Stimulated activated CD4-positive, alpha-beta T cell treated with anti-CD3 and anti-CD28 coated beads, Interleukin-1b, Interleukin-23, amount 100 ng/mL, for 24 hours (primary cell): ENCODE measurements around the gene GNLY.
A peak's percentile ranks its signal among the peaks of the same experiment; 100 is the strongest.
"Not testable (repeated sequence)": the region's sequence is repeated elsewhere in the genome, so short reads cannot be mapped to it uniquely, and the experiment has no call there.

ENCODE experiments used
- DNase-seq, 4 experiments: peaks; one replicate each; pipeline ENCODE4 v3.0.0-alpha.2; 2020; ENCODE audit warnings: low read depth in 4 of 4, low spot score in 1 of 4

The GNLY gene

DNA sequence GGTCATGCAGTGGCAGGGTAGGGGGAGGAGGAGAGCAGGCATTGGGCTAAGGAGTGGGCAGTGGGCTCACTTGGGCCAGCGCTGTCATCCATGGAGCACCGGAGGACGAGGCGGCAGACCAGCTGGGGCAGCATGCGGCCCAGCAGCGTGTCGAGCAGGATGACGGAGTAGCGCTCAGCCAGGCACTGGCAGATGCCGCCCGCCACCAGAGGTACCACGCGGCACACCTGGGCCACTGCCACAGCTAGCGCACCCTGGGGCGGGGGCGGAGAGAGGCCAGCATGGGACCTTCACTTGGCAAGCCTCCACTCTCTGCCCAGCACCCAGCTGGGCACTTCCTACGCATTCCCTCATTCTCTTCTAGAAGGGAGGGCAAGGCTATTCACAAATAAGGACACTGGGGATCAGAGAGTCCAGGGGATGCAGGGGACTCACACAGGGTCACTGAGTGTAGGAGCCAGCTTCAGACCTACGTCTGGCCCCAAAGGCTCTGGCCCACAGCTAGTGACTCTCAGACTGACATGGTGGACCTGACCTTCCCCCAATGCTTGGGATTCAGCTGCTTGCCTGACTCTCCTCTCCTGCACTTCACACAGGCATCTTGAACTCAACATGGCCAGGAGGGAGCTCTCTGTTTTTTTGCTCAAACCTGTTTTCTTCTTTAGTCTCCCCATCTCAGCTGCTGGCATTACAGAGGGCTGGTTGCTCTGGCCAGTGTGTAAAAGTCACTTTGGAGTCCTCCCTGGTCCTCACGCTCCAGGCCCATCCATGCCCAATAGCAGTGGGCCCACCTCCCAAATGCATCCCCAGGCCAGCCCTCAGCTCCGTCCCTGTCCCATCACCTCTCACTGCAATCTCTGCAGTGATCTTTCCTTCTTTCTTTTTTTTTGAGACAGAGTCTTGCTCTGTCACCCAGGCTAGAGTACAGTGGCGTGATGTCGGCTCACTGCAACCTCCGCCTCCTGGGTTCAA is 30.3 kb upstream of the GNLY start:
- DNase-seq, result no peak

DNA sequence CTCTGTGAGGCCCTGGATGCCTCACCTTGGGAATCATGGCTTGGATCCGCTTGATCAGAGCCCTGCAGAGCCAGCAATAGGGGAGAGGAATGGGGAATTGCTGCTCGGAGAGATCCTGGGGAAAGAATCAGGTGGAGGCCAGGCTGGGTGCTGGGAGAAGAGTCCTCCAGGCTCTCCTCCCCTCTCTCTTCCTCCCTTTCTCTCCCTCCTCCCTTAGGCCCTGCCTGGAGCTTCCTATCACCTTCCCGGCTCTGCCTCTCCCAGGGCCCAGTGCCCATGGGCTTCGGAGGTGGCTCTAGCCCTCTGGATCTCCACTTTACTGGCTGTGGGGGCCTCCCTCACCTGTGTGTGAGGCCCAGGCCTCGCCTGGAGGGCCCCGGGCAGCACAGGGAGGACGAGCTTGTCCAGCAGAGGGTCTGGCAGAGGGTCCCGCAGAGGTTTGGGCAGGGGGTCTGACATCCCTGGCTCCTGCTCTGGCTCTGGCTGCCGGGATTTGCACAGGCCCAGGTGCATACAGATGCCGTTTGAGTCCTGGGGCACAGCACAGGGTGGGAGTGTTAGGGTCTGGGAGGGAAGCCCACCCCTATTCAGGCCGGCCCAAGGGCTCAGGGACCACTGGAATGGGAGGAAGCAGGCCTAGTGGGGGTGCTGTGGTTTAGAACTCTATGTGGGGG is 28.8 kb upstream of the GNLY start:
- DNase-seq, result no peak

DNA sequence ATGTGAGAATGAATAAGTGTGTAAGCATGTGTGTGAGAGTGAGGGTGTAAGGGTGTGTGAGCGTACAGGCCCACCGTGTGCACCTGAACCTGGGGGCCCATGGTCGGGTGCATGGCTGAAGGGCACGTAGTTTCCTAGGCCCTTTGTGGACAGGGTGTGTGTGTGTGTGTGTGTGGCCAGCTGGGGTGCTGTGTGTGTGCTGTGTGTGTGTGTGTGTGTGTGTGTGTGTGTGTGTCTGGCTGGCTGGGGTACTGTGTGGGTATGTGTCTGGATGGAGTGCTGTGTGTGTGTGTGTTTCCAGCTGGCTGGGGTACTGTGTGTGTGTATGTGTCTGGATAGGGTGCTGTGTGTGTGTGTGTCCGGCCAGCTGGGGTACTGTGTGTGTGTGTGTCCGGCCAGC is 28.1 kb upstream of the GNLY start:
- no peak for DNase-seq

DNA sequence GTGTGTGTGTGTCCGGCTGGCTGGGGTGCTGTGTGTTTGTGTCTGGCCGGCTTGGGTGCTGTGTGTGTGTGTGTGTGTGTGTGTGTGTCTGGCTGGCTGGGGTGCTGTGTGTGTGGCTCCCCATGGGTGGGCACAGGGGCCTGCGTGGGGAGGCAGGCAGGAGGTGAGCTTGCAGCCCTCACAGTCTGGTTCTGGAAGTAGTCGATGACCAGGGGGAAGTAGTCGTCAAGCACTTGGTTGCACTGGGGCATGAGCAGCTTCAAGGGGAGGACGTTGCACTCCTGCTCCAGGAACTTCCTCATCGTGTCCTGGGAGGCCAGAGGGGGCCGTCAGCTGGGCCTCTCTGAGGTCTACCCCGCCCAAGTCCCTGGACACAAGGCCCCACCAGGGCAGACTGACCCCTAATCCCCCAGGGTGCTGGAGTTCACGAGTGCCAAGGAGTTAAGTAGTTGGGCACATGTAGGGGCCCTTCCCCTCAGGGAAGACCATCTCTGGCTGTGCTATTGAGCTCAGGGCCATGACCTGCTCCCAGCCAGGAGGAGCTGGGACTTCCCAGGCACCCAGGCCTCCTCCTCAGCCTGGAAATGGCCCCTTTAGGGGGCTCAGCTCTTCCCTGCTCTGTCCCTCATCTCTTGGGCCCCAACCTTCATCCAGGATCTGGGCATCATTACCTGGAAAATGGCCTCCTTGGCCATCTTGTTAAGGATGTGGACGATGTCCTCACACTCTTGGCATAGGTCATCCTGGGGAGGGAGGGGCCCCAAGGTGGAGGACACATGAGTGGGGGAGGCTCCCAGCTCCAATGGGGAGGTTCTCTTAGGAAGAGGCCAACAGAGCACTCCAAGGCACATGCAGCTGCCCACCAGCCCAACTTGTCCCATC is 27.5 kb upstream of the GNLY start:
- DNase-seq, result no peak

DNA sequence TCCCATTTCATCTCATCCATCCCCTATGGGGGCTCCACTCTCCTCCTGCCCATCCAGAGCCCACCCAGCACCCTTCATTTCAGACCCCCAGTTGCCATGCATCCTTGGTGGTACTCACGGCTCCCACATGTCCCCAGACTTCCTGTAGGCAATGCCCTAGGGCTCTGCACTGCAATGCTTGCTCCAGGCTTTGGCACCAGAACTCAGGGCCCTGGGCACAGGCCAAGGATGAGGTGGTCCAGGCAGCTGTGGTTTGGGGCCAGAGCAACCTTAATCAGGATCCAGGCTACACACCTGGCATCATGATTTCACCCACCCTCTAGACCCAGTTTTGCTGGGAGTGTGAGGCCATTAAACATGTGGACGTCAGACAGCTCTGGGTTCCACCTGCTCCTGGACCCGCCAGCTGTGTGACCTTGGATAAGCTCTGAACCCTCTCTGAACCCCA is 26.6 kb upstream of the GNLY start:
- DNase-seq, result no peak

DNA sequence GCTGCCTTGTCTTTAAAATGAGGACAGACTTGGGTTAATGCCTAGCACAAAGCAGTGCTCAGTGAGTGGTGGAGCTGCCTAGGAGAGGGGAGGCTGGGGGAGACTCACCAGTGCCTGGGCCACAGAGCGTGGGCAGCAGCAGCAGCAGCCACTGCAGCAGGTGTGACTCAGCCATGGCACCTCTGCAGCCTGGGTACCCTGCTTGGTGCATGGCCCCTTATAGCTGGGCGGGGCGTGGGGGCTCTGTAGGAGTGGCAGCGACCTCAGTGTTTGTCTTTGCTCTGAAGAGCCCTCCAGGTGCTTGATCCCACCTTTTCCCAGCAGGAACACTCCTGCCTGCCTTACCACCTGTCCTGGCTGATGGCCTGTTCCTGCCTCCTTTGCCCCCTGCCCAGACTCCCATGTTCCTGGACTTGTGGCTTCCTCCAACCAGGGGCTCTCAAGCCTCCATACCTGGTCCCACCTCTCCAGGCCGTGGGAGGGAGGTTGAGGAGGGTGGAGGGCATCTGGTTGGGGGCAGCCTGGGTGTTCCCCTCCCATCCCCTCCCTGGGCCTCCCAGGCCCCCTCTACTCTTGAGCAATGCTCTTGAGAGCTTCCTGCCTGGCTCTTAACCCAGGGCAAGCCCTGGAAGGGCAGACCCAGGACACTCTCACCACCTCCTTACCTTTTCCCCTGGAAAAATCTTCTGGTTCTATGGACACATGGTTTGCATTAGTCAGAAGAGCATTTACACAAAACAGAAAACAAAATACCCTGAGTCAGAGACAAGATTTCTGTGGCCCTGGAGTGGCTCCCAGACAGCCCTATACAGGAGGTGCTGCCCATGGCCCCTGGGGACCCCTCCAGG is 25.9 kb upstream of the GNLY start, which contains the start of gene SFTPB:
TSS of gene SFTPB (minus strand) at position 191 of the 848 bp plus-strand sequence. CDS start at position 175, 16 bp downstream.
- DNase-seq, result no peak

DNA sequence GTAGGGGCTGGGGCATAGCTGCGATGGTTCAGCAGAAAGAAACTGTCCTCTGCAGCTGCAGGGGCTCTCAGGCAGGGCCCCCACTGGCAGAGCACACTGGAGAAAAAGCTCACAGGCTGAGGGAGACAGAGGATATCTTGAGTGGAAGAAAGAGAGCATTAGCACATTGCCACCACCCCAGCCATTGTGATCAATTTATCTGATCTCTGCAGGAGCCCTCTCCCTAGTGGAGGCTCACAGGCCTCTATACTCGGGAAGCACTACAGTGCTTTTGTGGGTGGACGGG is 25.4 kb upstream of the GNLY start:
- DNase-seq, result no peak

DNA sequence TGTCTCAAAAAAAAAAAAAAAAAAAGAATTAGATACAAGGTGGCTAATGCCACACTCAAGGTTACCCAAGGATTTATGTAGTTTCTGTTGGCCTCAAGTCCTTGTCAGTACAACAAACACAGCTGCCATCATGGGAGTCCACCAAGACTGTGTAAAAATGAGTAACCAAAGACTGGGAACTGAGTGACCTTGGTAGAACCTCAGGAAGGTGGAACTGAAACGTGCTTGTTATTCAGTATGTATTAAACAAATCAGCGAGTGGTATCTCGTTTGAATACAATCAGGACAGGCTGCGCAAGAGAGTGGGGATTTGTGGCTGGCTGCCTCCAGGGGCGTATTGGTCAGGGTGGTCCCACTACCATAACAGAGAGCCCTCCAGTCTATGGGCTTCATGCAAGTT is 24.6 kb upstream of the GNLY start:
- no peak for DNase-seq

DNA sequence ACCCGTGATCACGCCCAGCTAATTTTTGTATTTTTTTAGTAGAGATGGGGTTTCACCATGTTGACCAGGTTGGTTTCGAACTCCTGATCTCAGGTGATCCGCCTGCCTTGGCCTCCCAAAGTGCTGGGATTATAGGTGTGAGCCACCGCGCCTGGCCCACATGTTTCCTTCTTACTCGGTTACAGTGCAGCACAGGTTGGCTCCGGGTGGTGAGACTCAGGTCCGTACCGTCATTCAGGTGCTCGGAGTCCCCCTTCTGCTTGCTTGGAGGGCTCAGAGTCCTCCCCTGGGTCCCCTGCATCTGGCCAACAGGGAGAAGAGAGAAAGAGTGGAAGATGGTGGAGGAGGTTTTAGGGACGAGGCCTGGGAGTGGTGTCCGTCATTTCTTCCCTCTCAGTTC is 23.7 kb upstream of the GNLY start:
- not testable (repeated sequence) for DNase-seq

DNA sequence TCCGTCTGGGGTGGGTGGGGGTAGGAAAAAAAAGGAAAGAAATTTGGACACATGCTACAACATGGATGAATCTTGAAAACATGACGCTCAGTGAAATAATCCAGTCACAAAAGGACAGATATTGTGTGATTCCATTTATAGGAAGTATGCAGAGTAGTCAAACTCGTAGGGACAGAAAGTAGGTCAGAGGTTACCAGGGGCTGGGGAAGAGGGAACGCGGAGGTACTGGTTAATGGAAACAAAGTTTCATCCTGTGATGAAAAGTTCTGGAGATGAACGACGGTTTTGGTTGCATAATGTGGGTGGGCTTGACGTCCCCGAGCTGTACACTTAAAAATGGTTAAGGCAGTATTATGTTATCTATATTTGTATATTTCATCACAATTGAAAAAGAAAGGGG is 21.7 kb upstream of the GNLY start:
- DNase-seq, result no peak

DNA sequence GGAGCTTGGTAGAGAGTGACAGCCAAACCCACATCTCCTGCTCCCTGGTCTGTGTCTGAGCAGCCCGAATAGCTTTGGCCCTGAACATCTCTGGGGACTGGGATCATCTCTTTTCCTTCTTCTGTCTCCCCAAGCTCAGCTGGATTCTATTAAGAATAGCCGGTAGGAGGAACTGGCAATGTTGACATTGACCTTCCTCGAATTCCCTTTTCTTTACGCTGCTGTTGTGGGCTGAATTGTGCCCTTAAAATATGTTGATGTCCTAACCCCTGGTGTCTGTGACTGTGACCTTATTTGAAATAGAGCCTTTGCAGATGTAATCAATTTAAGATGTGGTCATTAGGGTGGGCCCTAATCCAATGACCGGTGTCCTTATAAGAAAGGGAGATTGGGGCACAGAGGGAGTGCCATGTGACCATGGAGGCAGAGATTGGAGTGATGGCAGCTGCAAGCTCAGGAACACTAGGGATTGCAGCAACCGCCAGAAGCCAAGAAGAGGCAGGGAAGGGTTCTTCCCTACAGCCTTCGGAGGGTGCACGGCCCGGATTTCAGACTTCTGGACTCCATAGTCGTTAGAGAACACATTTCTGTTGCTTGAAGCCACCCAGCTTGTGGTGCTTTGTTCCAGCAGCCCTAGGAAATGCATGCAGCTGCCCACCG is 20.3 kb upstream of the GNLY start:
- DNase-seq, result no peak

DNA sequence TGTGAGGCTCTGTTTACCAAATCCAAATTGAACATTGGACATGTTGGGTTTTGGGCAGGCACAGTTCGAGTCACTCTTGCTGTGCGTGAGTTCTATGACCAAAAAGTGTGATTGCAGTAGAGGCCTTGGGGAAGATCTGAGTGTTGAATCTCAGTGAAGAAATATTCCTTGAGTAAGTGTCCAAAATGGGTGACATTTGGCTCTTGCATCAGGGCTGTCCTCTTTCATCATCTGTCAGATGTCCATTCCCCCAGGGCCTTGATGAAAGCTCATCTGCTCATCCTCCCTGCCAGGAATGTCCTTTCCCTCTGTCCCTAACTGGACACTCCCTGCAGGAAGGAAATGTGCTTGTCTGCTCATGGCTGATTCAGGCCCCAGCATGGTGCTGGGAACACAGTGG is 19.7 kb upstream of the GNLY start:
- no peak for DNase-seq

DNA sequence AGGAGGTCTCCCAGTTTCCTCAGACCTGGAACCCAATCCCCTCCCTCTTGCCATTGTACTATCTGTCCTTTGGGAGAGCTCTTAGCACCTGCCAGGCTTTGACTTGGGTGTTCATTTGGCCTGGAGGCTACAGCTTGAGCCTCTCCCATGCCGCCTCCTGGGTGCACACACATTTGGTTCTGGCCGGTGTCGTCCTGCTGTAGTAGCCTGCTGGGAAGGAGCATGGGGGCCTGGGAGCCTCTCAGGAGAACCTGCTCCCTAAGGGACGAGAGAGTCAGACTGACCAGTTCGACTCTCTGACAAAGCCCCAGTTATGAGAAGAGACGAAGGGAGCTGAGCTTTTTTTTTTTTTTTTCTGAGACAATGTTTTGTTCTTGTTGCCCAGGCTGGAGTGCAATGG is 18.7 kb upstream of the GNLY start:
- no peak for DNase-seq

DNA sequence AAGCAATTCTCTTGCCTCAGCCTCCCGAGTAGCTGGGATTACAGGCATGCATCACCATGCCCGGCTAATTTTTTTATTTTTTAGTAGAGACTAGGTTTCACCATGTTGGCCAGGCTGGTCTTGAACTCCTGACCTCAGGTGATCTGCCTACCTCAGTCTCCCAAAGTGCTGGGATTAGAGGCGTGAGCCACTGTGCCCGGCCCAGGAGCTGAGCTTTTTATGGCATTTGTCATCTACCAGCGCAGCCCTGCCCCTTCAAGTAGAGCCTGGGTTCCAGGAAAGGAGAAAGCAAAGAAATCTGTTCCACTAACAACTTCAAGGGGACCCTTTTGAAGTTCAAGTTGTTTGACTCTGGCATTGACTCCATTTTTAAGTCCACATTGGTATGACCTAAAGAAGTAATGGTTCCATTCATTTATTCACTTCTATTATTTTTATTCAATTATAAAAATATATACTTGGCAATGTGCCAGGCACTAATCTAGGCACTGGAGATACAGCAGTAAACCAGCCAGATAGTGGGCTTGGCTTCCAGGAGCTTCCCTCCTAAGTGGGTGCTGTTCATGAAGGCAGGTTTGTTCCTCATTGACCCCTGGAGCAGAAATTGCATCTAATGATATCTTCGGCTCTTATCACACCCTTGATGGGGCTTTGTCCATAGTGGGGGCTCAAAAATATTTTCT is 18.2 kb upstream of the GNLY start:
- DNase-seq, result no peak

DNA sequence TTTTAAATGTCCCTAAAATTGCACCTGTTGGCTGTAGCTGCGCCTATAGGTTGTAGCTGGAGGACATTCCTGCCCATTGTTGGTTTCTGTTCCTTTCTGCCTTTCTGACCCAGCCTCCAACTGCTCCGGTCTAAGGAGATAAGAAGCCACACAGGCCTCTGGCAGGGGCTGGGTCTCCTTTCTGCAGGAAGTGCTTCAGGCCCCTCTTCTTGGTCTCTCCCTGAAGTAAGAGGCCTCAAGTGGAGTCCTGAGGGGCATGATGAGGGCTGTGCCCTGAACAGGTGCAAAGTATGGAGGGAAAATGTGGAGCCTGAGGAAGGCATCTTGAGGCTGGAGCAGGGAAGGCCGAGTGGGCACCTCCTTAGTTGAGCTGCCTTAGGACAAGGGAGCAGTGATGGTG is 15.8 kb upstream of the GNLY start:
- no peak for DNase-seq

DNA sequence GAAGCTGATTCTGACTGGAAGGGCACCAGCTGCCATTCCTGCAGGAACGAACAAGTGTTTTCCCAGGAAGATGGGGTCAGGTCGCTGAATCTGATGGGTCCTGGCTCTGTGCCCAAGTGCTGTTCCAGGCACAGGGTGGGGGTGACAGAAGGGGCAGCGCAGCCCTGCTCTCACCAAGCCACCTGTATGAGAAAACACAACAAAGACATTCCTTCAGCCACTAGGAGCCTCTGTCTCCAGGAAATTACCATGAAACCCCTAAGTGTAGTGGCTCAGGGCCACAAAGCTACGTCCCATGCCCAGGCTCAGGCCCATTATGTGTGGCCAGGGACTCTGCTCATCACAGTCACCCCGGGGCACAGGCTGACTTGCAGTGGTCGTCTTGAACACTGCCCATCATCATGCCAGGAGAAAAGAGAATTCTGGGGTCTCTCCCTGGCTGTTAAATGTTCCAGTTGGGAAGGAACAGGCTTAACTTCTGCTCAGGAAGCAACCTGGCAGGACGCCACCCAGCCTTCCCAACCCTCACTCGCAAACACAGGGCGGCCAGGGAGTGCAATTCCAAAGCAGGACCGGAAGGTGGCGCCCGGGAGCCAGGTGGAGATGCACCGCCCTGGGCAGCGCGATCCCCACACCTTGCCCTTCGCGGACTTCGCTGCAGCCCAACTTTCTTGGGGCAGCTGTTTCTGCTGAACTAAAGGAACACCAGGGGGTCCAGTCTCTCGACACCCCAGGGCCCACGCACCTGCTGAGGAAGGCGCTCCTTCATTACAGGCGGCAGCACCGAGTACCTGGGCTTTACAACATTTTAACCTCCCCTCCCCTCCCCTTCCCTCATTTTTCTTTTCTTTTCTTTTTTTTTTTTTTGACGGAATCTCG is 15.1 kb upstream of the GNLY start:
- DNase-seq, result peak; percentile 49 to 74 (median 64)

DNA sequence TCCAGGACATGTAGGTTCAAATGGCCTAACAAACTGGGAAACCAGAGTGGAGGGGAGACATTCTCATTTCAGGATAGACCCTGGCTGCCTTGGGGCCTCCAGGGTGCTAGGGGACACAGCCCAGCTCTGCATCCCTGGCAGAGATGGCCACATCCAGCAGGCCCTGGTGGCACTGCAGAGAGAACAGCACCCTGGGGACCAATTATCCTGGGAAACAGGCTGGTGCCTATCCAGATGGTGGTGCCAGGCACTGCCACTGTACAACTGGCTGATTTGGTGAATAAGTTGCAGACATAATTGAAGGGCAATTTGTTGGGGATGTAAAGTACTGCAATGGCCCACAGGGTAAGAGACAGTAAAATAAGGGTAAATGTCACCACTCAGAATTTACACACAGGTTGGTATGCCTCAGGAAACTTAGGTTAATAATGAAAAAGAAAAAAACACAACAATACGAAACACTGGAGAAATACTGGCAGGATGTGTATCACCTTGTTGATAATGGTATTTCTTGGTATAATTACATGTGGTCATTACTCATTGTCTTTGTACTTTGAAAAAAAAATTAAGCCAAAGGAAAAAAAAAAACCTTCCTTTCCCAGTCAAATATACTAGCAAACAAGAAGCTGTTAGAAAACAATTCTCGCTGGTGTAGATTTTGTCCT is 13.3 kb upstream of the GNLY start:
- no peak for DNase-seq

DNA sequence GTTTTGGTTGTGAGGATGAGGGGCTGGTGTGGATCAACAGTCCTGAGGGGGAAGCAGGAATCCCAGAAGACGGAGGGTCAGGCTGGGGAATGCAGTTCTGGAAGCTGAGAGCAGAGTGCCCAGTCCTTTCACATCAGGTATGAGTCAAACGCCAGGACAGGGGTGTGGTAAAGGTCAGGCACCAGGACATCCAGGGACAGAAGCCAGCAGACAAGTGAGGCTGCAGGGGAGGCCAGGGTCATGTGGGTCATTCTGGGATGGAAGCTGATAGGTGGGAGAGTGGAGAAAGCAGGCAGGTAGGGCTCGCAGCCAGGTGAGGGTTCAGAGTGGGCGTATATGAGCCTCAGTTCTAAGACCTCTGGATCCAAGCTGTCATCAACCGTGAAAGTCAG is 12.8 kb upstream of the GNLY start:
- no peak for DNase-seq
